Osteocyte (in vitro differentiated cells): ENCODE results near the gene C19orf38. TPM values are rescaled to one million over a fixed set of nuclear protein-coding genes. Genes with fewer than 3 reads are reported as not detected.

Experiments
- DNase-seq: peaks from one replicate; pipeline ENCODE4 v3.0.0; 2021; ENCODE audit warnings: mixed read lengths; ENCODE audit not compliant: unreplicated experiment; ENCODE audit errors: extremely low spot score
- H3K27ac Mint-ChIP-seq: one replicate; pipeline ENCODE4 v1.8.0; 2021; ENCODE audit warnings: mild to moderate bottlenecking, mixed read lengths; ENCODE audit not compliant: unreplicated experiment
- H3K27me3 Mint-ChIP-seq: one replicate; pipeline ENCODE4 v1.8.0; 2021; ENCODE audit warnings: mixed read lengths; ENCODE audit not compliant: unreplicated experiment
- H3K36me3 Mint-ChIP-seq: one replicate; pipeline ENCODE4 v1.8.0; 2021; ENCODE audit warnings: mixed read lengths; ENCODE audit not compliant: unreplicated experiment
- H3K4me1 Mint-ChIP-seq: one replicate; pipeline ENCODE4 v1.8.0; 2021; ENCODE audit warnings: mixed read lengths; ENCODE audit not compliant: unreplicated experiment
- H3K4me3 Mint-ChIP-seq: one replicate; pipeline ENCODE4 v1.8.0; 2021; ENCODE audit warnings: mild to moderate bottlenecking, moderate library complexity, mixed read lengths; ENCODE audit not compliant: unreplicated experiment
- H3K9me3 Mint-ChIP-seq: one replicate; pipeline ENCODE4 v1.8.0; 2021; ENCODE audit warnings: mixed read lengths; ENCODE audit not compliant: unreplicated experiment
- CTCF ChIP-seq: fragments of 200-600 bp; sonication (generic); IDR thresholded peaks from 2 replicates; pipeline ENCODE4 v1.5.0; 2021; ENCODE audit warnings: antibody characterized with exemption, mild to moderate bottlenecking, moderate library complexity
- total RNA-seq: library from RNA; stranded (reverse); gene quantifications from 2 replicates; pipeline ENCODE4 v1.2.1, GENCODE V29; 2021

C19orf38 gene
- total RNA-seq, 1 donor from 2014 or later, result 0.27 TPM

GRCh38 chr19:10846500-10847202 is 1.6 kb upstream of the C19orf38 start:
- Mint-ChIP-seq H3K4me1 (no peaks in the 10 kb centered on the region), H3K27me3 (peaks cover 4% of the 10 kb centered on the region), H3K27ac (no peak overlapping the region), H3K9me3 (peaks cover 5% of the 10 kb centered on the region), H3K4me3 (no peak overlapping the region), H3K36me3 (peaks cover 3% of the 10 kb centered on the region)
- no peak for DNase-seq
- no peak for TF ChIP-seq CTCF

- peaks cover 5% of the 10 kb centered on the region for H3K9me3 Mint-ChIP-seq
- no peak for TF ChIP-seq CTCF
- H3K4me1 Mint-ChIP-seq, result peaks cover 4% of the 10 kb centered on the region
- H3K27ac Mint-ChIP-seq, result no peak overlapping the region
- H3K36me3 Mint-ChIP-seq, result peaks cover 3% of the 10 kb centered on the region
- H3K27me3 Mint-ChIP-seq, result peaks cover 4% of the 10 kb centered on the region
- DNase-seq, result no peak
- H3K4me3 Mint-ChIP-seq, result no peak overlapping the region
Observed at GRCh38 chr19:10850631-10851030, 2.4 kb downstream of the C19orf38 start.

- H3K4me1 Mint-ChIP-seq, result peaks cover 4% of the 10 kb centered on the region
- TF ChIP-seq CTCF, result no peak
- no peak for DNase-seq
- H3K27me3 Mint-ChIP-seq, result peaks cover 4% of the 10 kb centered on the region
- no peaks in the 10 kb centered on the region for H3K36me3 Mint-ChIP-seq
- no peaks in the 10 kb centered on the region for H3K9me3 Mint-ChIP-seq
- H3K4me3 Mint-ChIP-seq, result no peak overlapping the region
- H3K27ac Mint-ChIP-seq, result no peak overlapping the region
Observed at GRCh38 chr19:10852098-10852800, 4.0 kb downstream of the C19orf38 start.

DNA sequence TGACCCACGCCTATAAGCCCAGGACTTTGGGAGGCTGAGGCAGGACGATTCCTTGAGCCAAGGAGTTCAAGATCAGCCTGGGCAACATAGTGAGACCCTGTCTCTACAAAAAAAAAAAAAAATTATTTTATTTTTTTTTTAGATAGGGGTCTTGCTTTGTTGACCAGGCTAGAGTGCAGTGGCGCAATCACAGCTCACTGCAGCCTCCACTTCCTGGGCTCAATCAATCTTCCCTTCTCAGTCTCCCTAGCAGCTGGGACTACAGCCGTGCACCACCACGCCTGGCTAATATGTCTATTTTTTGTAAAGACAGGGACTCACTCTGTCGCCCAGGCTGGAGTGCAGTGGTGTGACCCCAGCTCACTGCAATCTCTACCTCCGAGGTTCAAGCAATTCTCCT is 4.7 kb downstream of the C19orf38 start:
- H3K27ac Mint-ChIP-seq, result no peak overlapping the region
- H3K4me1 Mint-ChIP-seq, result peaks cover 4% of the 10 kb centered on the region
- no peaks in the 10 kb centered on the region for H3K9me3 Mint-ChIP-seq
- TF ChIP-seq CTCF, result no peak
- H3K27me3 Mint-ChIP-seq, result peaks cover 4% of the 10 kb centered on the region
- no peaks in the 10 kb centered on the region for H3K36me3 Mint-ChIP-seq
- H3K4me3 Mint-ChIP-seq, result no peak overlapping the region
- DNase-seq, result no peak

GRCh38 chr19:10854350-10855089 is 6.3 kb downstream of the C19orf38 start:
- H3K9me3 Mint-ChIP-seq, result no peaks in the 10 kb centered on the region
- no peak for TF ChIP-seq CTCF
- peaks cover 4% of the 10 kb centered on the region for H3K4me1 Mint-ChIP-seq
- DNase-seq, result no peak
- no peak overlapping the region for H3K27ac Mint-ChIP-seq
- no peaks in the 10 kb centered on the region for H3K36me3 Mint-ChIP-seq
- no peaks in the 10 kb centered on the region for H3K27me3 Mint-ChIP-seq
- no peak overlapping the region for H3K4me3 Mint-ChIP-seq
